PC-9 (cell line): ENCODE data around the gene SLCO4A1.

Experiments used
- EZH2 ChIP-seq: fragments of 200-600 bp; sonication (generic); IDR thresholded peaks from 2 replicates; pipeline ENCODE4 v1.8.0; 2017; ENCODE audit warnings: antibody characterized with exemption, low read depth
- TF ChIP-seq, protein P1 (sequence below): fragments of 200-600 bp; sonication (generic); conservative IDR thresholded peaks from 2 replicates; pipeline ENCODE4 v1.6.1; 2017; ENCODE audit warnings: mixed run types, antibody characterized with exemption, mild to moderate bottlenecking, moderate library complexity

DNA sequence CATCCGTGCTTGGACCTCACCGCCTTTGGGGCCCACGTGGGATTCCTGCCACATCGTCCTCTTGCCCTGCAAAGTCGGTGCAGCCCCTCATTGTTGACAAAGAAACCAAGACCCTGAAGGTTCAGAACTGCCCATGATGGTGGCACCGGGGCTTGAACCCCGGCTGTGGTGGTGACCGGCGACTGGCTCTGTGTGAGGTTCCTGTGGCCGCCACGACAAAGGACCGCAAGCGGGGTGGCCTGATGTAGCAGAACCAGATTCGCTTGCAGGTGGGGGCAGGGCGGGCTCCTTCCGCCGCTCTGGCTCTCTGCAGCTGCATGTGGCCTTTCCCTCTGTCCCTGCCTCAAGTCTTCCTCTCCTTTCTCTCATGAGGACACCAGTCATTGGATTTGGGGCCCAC, 28.7 kb downstream of the SLCO4A1 start:
- TF ChIP-seq, protein P1, sequence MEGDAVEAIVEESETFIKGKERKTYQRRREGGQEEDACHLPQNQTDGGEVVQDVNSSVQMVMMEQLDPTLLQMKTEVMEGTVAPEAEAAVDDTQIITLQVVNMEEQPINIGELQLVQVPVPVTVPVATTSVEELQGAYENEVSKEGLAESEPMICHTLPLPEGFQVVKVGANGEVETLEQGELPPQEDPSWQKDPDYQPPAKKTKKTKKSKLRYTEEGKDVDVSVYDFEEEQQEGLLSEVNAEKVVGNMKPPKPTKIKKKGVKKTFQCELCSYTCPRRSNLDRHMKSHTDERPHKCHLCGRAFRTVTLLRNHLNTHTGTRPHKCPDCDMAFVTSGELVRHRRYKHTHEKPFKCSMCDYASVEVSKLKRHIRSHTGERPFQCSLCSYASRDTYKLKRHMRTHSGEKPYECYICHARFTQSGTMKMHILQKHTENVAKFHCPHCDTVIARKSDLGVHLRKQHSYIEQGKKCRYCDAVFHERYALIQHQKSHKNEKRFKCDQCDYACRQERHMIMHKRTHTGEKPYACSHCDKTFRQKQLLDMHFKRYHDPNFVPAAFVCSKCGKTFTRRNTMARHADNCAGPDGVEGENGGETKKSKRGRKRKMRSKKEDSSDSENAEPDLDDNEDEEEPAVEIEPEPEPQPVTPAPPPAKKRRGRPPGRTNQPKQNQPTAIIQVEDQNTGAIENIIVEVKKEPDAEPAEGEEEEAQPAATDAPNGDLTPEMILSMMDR = no peak
- TF ChIP-seq EZH2 = no peak
